ENCODE data around the gene TRIM29.

The TRIM29 gene

GRCh38 chr11:120096369-120097191, 41.3 kb downstream of the TRIM29 start:
- DNase-seq (ENCODE audit: low read depth in 2 of 2) = no peak

GRCh38 chr11:120095516-120095915, 42.4 kb downstream of the TRIM29 start:
- no peak for DNase-seq (ENCODE audit: low read depth in 2 of 2)

GRCh38 chr11:120091701-120092100, 46.2 kb downstream of the TRIM29 start:
- no peak for DNase-seq (ENCODE audit: low read depth in 2 of 2)

GRCh38 chr11:120091121-120091520, 46.8 kb downstream of the TRIM29 start:
- no peak for DNase-seq (ENCODE audit: low read depth in 2 of 2)

- DNase-seq (ENCODE audit: low read depth in 2 of 2) = no peak
Observed at GRCh38 chr11:120090411-120090810, 47.5 kb downstream of the TRIM29 start.

- DNase-seq (ENCODE audit: low read depth in 2 of 2) = no peak
Observed at GRCh38 chr11:120089036-120090001, 48.6 kb downstream of the TRIM29 start.

GRCh38 chr11:120088056-120088455, 49.9 kb downstream of the TRIM29 start:
- no peak for DNase-seq (ENCODE audit: low read depth in 2 of 2)

- DNase-seq (ENCODE audit: low read depth in 2 of 2) = no peak
Observed at GRCh38 chr11:120086651-120087050, 51.3 kb downstream of the TRIM29 start.

- no peak for DNase-seq (ENCODE audit: low read depth in 2 of 2)
Observed at GRCh38 chr11:120079750-120080610, 57.9 kb downstream of the TRIM29 start.

- no peak for DNase-seq (ENCODE audit: low read depth in 2 of 2)
Observed at GRCh38 chr11:120078397-120078796, 59.5 kb downstream of the TRIM29 start.

GRCh38 chr11:120074076-120074475, 63.8 kb downstream of the TRIM29 start:
- DNase-seq (ENCODE audit: low read depth in 2 of 2) = no peak

- no peak for DNase-seq (ENCODE audit: low read depth in 2 of 2)
Observed at GRCh38 chr11:120073196-120073595, 64.7 kb downstream of the TRIM29 start.

GRCh38 chr11:120068114-120068573, 69.8 kb downstream of the TRIM29 start:
- DNase-seq (ENCODE audit: low read depth in 2 of 2) = no peak

GRCh38 chr11:120067438-120068113, 70.3 kb downstream of the TRIM29 start:
- no peak for DNase-seq (ENCODE audit: low read depth in 2 of 2)

- DNase-seq (ENCODE audit: low read depth in 2 of 2) = no peak
Observed at GRCh38 chr11:120066738-120067437, 71.0 kb downstream of the TRIM29 start.

GRCh38 chr11:120065876-120066275, 72.0 kb downstream of the TRIM29 start:
- no peak for DNase-seq (ENCODE audit: low read depth in 2 of 2)

GRCh38 chr11:120065176-120065575, 72.7 kb downstream of the TRIM29 start:
- DNase-seq (ENCODE audit: low read depth in 2 of 2) = no peak

- no peak for DNase-seq (ENCODE audit: low read depth in 2 of 2)
Observed at GRCh38 chr11:120064341-120064740, 73.6 kb downstream of the TRIM29 start.

GRCh38 chr11:120063686-120064340, 74.1 kb downstream of the TRIM29 start:
- no peak for DNase-seq (ENCODE audit: low read depth in 2 of 2)

- no peak for DNase-seq (ENCODE audit: low read depth in 2 of 2)
Observed at GRCh38 chr11:120062561-120062930, 75.4 kb downstream of the TRIM29 start.

Data from stimulated activated CD8-positive, alpha-beta memory T cell treated with anti-CD3 and anti-CD28 coated beads, Interleukin-2, amount 100 ng/mL, for 1 hour (primary cell).